Esophagus squamous epithelium (tissue), 4 donors: Measurements from ENCODE around the gene SYTL2.

Experiments used
- CTCF ChIP-seq, 6 experiments: fragments of 450-650 bp in 4 of 6; fragments of 200-600 bp in 2 of 6; sonication (generic) in 2 of 6; IDR thresholded peaks; one replicate each; pipeline ENCODE4 v1.5.1; 2016 to 2019; ENCODE audit warnings: antibody characterized with exemption in 6 of 6, mild to moderate bottlenecking in 4 of 6, moderate library complexity in 4 of 6
- POLR2A ChIP-seq, 4 donors: fragments of 450-650 bp; IDR thresholded peaks; one replicate each; pipeline ENCODE4 v1.6.1; 2017; ENCODE audit warnings: antibody characterized with exemption in 4 of 4, mild to moderate bottlenecking in 4 of 4, moderate library complexity in 3 of 4

GRCh38 chr11:85752201-85752889 is 58.6 kb downstream of the SYTL2 start:
- TF ChIP-seq CTCF (IDR thresholded peaks at IDR 0.05) (no peak), POLR2A (IDR thresholded peaks at IDR 0.05) (no peak)
